ENCODE measurements around the gene CLEC19A. TPM values are rescaled to one million over a fixed set of nuclear protein-coding genes. Genes with fewer than 3 reads are reported as not detected.
A peak's percentile ranks its signal among the peaks of the same experiment; 100 is the strongest.

The CLEC19A gene
- total RNA-seq, result not detected
- long read RNA-seq, partial matches to known transcripts, result 0 of 1 reads
- long read RNA-seq, other reads (novel, unspliced or antisense), result 1 of 1 reads

DNA sequence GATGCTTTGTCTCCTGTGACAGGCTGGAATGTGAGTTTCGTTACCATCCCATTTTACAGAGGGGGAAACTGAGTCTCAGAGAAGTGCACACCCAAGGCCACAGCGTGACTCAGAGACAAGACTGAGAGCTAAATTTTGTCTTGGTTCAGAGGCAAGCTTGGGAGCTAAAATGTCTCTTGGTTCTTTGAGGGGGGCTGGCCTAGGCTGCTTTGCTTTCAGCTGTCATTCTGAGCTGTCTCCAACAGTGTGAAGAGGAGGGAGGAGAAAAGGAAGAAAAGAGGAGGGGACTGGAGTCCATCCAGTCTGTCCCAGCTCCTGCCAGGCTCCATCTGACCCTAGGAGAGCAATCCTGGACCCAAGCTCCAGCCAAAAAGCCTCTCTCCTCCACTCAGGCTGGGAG lies at the start of gene CLEC19A:
TSS of gene CLEC19A (plus strand) at position 301 of the 400 bp plus-strand sequence. CDS start 121 bp downstream, outside the sequence.
- intact Hi-C loops (cut with DNase I, micrococcal nuclease), result no loop called here
- no peak for ATAC-seq
- no peak for DNase-seq

DNA sequence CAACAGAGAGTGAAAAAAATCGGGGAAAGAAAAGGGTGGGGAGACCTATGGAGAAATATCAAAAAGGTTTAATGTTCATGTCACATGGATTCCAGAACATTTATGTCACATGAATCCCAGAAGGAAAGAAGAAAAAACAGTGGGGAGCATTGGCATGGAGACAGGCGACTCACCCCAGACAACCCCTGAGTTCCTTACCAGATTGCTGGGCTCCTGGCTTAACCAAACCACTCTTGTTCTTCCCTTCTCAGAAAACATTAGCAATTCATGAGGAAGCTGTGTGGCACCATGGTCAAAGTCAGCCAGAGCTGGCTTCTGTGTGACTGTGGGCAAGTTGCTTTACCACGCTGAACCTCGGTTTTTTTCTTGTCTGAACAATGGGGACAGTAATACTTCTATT lies 49.6 kb upstream of the CLEC19A start:
- DNase-seq, result no peak
- intact Hi-C loops (cut with DNase I, micrococcal nuclease), result no loop called here
- peak; percentile 34 for ATAC-seq

DNA sequence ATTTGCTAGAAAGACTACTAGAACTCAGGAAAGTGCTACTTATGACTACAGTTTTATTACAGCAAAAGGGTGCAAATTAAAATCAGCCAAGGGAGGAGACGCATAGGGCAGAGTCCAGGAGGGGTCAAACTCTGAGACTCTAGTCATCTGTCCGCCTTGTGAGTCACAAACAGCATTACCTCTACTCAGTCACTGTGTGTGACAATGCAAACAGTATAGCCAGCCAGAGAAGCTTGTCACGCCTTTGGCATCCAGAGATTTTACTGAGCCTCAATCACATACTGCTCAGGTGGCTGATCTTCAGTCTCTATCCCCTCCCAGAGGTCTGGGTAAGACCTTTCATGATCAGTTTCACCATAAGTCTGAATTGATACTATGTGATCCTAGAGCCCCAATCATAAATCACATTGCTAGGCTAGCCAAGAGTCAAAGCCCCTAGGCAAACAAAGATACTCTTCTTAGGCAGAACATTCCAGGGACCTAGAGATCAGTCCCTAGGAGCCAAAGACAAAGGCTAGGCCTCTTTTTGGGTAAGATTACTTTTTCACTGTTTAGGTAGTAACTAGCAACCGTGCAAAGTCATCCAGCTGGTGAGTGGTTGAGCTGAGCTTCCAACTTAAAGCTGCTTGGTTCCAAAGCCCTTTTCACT lies 48.8 kb upstream of the CLEC19A start:
- peak; percentile 99 for ATAC-seq
- intact Hi-C loops (cut with DNase I, micrococcal nuclease), result no loop called here
- DNase-seq, result peak; percentile 40 to 50

DNA sequence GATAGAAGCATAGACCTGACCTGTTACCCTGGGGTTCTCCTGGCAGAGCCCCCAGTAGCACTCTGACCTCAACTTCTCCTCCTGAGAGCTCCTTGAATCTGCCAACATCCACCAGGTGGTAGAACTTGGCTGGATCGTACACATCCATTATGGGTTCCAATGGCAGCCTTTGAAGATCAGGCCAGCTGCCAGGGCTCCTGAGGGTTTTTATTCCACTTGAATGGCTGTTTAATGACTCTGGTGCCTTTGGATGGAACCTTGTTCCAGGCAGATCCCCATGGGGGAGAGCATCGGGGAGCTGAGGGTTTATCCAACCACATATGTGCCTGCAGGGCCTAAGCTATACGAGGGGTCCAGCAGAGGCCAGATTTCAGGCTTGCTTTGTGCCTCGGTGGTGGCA lies 47.1 kb upstream of the CLEC19A start:
- DNase-seq (no peak), ATAC-seq (no peak)
- intact Hi-C loops (cut with DNase I, micrococcal nuclease), result no loop called here

DNA sequence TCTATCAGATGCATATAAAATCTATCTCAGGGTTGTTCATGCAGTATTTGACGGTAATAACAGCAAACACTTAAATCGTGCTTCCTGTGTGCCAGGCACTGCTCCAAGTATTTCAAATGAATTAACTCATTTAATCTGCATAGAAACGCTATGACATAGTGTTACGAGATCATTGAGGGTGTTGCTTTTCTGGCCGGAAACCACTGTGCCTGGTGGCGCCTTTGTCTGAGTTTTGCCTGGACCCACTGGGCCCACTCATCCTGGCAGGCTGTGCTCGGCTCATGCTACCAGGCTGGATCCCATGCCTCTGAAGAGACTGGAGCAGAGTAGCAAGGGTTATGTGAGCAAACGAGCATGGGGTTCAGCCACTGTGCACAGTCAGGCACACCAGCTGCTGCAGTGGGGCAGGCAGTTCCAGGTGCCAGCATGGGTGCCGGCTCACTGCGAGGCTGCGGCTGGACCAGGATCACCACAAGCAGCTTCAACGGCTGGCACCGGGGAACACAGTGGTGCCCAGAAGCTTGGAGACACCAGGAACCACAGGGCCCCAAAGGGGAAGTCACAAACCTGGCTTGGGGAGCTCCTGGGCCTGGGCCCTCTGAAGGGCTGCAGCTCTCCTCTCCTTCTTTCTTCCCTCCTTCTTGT lies 45.9 kb upstream of the CLEC19A start:
- DNase-seq, result no peak
- intact Hi-C loops (cut with DNase I, micrococcal nuclease), result no loop called here
- no peak for ATAC-seq

DNA sequence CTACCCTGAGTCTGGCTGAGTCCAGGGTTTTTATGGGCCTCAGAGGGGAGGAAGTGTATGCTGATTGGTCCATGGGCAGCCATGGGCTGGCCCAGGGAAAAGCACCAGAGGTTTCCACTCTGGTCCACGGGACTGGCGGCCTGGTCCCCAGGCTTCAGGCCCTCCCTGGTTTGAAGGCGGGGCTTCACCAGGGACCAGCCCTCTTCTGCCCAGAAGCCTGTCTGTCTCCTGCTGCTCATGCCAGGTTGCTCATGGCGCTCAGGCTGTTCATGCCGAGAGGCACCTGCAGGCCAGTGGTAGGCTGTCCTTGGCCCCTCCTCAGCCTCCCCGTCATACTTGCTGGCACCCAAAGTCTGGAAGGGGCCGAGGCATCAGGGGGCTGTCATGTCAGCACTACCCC lies 45.0 kb upstream of the CLEC19A start:
- DNase-seq (no peak), ATAC-seq (no peak)
- intact Hi-C loops (cut with DNase I, micrococcal nuclease), result no loop called here

DNA sequence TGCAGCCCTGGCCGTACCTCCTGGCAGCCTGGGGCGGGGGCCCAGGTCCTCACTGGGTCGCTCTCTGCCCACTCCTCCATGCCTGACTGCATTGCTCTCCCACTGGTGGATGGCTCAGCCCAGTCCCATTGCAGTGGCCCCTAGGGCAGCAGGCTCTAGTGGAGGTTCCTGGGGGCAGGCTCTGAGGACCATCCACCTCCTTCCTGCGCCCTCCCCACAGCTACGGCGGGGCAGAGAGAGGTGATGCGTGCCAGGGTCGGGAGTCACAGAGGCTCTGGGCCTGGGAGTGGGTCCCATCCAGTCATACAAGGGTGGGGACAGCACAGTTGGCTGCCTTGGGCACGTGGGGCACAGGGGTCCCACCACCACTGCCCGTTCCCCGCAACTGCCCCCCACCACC lies 44.0 kb upstream of the CLEC19A start:
- ATAC-seq (no peak), DNase-seq (no peak)
- intact Hi-C loops (cut with DNase I, micrococcal nuclease), result no loop called here

DNA sequence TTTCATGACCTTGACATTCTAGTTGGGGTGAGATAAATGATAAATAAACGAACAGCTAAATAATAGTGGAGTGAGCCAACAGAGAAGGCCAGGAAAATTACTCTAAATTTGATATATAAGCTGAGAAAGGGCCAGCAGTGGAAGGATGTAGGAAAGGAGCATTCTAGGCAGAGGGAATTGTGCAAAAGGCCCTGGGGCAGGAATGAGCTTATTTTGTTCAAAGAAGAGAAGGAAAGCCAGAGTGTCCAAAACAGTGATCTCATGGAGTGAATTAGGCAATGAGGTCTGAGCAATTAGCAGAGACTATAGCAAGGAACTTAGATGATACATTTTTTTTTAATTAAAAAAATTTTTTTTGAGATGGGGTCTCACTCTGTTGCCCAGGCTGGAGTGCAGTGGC lies 43.3 kb upstream of the CLEC19A start:
- ATAC-seq, result no peak
- DNase-seq, result no peak
- intact Hi-C loops (cut with DNase I, micrococcal nuclease), result no loop called here

DNA sequence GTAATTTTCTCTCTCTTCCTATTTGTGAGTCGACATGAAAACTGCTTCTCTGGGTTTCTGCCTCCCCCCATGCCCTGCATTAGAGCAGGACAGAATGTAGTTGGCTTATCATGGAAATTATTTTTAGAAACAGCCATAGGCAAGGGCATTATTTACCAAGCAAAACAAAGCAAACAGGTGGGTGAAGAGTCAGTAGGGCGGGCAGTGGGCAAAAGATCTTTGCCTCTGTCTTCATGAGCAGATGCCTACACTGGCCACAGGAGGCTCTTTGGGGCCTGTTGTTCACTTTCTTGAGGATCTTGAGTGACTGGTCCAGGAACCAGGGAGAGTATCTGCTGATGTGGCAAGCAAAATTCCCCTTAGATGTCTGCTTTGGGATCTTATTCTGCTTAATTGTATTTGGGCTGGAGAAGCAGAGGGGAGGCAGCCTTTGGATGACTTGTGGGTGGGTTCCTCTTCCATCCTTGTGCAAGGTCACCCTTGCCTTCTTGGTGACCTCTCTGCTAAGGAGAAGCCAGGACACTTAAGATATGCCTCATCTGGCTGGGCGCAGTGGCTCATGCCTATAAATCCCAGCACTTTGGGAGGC lies 42.5 kb upstream of the CLEC19A start:
- DNase-seq (no peak), ATAC-seq (no peak)
- intact Hi-C loops (cut with DNase I, micrococcal nuclease), result no loop called here

DNA sequence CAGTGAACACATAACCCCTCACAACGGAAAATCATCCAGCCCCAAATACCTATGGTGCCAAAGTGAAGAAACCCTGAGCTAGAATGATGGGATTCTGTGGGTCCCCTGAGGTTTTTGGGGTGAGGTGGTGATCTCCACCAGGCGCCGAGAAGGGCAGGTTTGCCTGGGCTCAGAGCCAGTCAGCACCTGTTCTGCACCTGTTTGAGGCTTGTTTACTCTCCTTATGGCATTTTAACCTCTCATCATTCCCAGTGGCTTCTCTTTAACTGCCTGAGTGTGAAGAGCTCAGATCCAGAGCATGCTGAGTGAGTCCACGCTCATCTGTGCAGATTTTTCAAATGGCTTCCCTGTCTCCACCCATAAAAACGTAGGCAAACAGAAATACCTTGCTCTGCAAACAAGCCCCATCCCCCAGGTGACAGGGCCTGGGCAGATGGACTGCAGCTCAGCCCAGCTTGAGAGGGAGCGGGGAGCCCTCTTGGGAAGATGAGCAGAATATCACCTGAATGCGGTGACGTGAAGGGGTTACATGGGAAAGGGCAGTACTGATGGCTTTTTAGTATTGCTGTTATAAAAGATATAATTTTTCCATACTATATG lies 40.1 kb upstream of the CLEC19A start:
- DNase-seq (peak in 1 of 2 donors; percentile 42), ATAC-seq (peak; percentile 96)
- intact Hi-C loops (cut with DNase I, micrococcal nuclease), result no loop called here

DNA sequence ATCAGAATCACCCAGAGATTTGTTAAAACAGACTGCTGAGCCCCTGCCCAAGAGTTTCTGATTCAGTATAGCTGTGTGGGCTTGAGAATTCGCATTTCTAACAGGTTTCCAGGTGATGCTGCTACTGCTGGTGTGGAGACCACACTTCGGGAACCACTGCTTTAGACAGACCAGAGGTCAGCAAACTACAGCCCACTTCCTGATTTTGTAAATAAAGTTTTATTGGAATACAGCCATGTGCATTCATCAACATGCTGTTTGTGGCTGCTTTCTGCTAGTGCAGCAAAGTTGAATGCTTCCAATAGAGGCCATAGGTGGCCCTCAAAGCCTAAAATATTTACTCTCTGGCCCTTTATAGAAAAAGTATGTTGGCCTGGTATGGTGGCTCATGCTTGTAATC lies 32.6 kb upstream of the CLEC19A start:
- ATAC-seq (no peak), DNase-seq (no peak)
- intact Hi-C loops (cut with DNase I, micrococcal nuclease), result no loop called here

DNA sequence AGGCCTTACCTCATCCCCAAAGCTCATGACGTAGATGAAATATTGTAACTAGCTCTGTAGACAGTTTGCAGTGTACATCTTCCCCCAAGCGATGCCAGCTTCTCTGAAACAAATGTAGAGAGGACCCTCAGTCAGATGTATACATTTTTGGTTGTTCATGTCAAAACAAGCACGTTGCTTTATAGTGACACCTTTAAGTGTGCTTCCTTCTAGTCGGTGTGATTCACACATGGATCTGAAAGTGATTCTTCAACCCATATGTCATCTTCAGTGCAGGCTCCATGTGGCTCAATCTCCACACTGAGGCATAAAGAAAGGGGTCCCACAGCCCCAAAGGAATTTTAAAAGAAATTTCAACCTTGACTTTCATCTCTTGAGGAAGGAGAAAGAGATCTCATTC lies 30.9 kb upstream of the CLEC19A start:
- DNase-seq (no peak), ATAC-seq (no peak)
- intact Hi-C loops (cut with DNase I, micrococcal nuclease), result loop anchor here in 1 of 2 donors (5.0 kb wide), 1 partner anchor 53 kb away; no protein-coding TSS in a partner anchor

DNA sequence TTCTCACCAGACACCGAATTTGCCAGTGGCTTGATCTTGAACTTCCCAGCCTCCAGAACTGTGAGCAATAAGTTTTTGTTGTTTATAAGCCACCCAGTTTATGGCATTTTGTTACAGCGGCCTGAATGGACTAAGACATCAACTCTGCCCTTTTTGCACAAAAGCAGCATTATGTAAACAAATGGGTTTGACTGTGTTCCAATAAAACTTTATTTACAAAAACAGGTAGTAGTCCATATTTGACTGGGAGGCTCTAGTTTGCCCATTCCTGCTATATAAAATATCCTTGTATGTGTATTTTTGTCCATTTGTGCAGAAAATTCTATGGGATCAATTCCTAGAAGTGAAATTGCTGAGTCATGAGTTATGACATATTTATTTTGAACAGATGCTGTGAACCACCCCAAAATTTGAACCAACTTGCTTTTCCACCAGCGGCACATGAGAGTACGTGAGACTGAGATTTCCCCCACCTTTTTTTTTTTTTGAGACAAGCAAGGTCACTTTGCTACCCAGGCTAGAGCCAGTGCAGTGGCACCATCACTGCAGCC lies 21.3 kb upstream of the CLEC19A start:
- intact Hi-C loops (cut with DNase I, micrococcal nuclease), result no loop called here
- ATAC-seq, result no peak
- no peak for DNase-seq

DNA sequence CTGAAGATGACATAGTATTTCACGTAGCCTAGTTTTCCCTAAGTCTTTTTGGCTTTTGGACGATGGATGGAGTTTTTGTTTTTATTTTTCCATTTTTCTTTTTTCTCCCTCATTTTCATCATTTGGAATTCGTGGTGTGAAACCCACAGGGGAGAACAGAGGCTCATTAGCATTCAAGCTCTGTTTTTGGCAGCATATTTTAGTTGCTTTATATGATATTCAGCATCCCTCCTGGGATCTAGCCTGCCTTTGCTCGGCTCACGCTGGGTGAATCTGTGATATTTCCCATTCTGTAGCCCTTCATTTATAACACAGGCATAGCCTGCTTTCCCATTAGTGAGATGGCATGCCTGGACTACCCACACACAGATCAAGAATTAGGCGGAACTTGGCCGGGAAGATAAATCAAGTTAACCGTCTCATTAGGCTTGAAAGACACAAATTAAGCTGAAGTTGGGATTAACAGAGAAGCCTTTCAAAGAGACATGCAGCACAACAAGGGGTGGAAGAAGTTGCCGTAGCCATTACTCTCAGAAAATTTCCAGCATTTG lies 20.1 kb upstream of the CLEC19A start:
- intact Hi-C loops (cut with DNase I, micrococcal nuclease), result no loop called here
- no peak for ATAC-seq

DNA sequence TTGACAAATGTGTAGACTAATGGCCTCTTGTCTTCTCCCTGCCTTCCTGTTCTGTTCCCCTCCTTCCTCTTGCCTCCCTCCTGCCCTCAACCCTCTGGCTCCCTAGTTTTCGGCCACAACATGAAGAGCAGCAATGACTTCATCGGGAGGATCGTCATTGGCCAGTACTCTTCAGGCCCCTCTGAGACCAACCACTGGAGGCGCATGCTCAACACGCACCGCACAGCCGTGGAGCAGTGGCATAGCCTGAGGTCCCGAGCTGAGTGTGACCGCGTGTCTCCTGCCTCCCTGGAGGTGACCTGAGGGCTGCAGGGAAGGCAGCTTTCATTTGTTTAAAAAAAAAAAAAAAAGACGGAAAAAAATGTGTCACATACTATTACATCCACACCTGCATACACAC lies 18.8 kb upstream of the CLEC19A start:
- DNase-seq, result no peak
- no peak for ATAC-seq
- intact Hi-C loops (cut with DNase I, micrococcal nuclease), result no loop called here

More for the DNA sequence above, 20.1 kb upstream of the CLEC19A start:
- DNase-seq, result no peak

DNA sequence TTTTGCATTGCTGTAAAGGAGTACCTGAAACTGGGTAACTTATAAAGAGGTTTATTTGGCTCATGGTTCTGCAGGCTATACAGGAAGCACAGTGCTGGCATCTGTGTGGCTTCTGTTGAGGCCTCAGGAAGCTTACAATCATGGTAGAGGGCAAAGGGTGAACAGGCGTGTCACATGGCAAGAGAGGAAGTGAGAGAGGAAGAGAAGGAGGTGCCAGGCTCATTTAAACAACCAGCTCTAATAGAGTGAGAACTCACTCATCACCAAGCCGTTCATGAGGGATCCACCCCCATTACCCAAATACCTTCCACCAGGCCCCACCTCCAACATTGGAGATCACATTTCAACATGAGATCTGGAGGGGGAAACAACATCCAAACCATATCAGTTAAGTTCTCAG lies 16.4 kb upstream of the CLEC19A start:
- no peak for ATAC-seq
- DNase-seq, result no peak
- intact Hi-C loops (cut with DNase I, micrococcal nuclease), result no loop called here

DNA sequence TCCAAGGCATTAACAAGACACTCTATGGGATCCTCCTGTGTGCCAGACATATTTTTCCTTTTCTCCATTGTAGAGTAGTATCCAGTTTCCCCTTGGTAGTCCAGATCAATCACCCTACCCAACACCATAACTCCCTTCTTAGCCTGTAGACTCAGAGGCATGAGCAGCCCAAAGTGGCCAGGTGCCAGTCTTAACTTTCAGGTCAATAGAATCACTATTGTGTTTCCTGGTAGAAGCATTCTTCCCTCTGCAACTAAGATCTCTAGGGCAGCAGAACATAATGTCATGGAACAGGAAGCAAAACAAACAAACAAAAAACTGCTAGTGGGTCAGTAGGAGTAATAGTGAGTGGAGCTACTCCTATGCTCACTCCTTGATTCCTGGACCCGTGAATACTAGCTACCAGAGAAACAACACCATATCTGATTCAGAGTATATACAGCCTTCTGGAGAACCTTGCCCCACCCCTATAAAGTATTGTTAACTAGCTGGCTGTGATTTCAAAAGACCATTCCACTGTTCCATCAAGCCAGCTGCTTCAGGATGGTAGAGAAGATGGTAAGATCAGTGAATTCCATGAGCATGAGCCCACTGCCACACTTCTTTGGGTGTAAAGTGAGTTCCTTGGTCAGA lies 11.2 kb upstream of the CLEC19A start:
- peak; percentile 54 for ATAC-seq
- intact Hi-C loops (cut with DNase I, micrococcal nuclease), result no loop called here
- DNase-seq, result no peak

DNA sequence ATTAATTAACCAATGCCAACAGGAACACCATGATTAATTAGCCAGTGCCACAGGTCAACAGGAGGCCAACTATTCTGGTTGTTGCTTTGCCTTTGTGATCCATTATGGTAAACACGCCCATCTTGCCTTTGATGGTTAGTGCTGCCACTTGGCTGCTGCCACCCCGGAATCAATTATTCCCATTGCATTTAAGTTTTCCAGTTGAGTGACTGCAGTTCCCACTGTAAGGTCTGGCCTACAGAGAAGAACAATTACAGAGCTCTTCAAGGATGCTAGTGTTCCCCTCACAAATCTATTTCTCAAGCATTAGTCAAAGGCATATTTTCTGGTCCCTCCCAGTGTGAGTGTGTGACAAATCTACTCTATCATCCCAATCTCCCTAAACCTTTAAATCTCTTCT lies 7.1 kb upstream of the CLEC19A start:
- no peak for ATAC-seq
- intact Hi-C loops (cut with DNase I, micrococcal nuclease), result no loop called here
- DNase-seq, result no peak

DNA sequence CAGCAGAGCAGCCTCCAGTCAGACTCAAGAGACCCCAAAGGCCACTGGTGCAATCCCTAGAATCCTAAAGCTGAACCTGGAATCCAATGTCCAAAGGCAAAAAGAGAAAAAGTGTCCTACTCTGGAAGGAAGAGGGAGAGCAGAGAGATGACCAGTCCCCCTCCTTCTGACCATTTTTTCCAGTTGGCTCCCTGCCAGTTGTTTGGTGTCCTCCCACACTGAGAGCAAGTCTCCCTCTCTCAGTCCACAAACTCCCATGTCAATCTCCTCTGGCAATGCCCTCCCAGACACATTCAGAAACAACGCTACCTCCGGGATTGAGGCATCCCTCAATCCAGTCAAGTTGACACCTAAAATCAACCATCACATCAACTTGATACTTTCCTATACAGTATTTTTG lies 4.3 kb upstream of the CLEC19A start:
- no peak for ATAC-seq
- no peak for DNase-seq
- intact Hi-C loops (cut with DNase I, micrococcal nuclease), result no loop called here

Measured in left colon (tissue), 2 donors.